Pancreas (tissue), 10 donors: Measurements from ENCODE around the gene FOXM1. TPM values are rescaled to one million over a fixed set of nuclear protein-coding genes. Genes with fewer than 3 reads are reported as not detected.
A peak's percentile ranks its signal among the peaks of the same experiment; 100 is the strongest.
"Not testable (repeated sequence)": the region's sequence is repeated elsewhere in the genome, so short reads cannot be mapped to it uniquely, and the experiment has no call there.

Experiments used
- ATAC-seq, 4 donors: fragments of 200-7000 bp; cut with Tn5 transposase; one replicate each; pipeline versions ENCODE4 v1.8.0 to v1.9.1; 2020; ENCODE audit warnings: mild to moderate bottlenecking in 4 of 4, moderate library complexity in 4 of 4
- DNase-seq, 6 donors: peaks; one replicate each; pipeline ENCODE4 v3.0.0-alpha.2; 2020
- FAIRE-seq: peaks from 2 replicates; lab custom pipeline; 2012; peaks lifted over from hg19 to GRCh38; lab: Jason Lieb, UNC
- H3K27ac ChIP-seq, 4 donors: fragments of 200-600 bp; sonication (generic); 1 replicate in 3 of 4; 2 replicates in 1 of 4; pipeline versions ENCODE4 v1.5.0 to v1.8.0; 2020
- H3K27me3 ChIP-seq, 4 donors: fragments of 200-600 bp; one replicate each; pipeline ENCODE4 v1.8.0; 2021
- H3K36me3 ChIP-seq, 3 donors: fragments of 200-600 bp; sonication (generic) in 1 of 3; one replicate each; pipeline versions ENCODE4 v1.5.0 to v1.8.0; 2020 to 2021
- H3K4me1 ChIP-seq, 3 donors: fragments of 200-600 bp; one replicate each; pipeline ENCODE4 v1.8.0; 2021
- H3K4me3 ChIP-seq, 4 donors: fragments of 200-600 bp; sonication (generic) in 2 of 4; one replicate each; pipeline versions ENCODE4 v1.5.0 to v1.8.0; 2020 to 2021
- H3K9me3 ChIP-seq, 4 donors: fragments of 200-600 bp; one replicate each; pipeline ENCODE4 v1.8.0; 2021
- WGBS, 2 donors: extraction: QIAGEN DNeasy Blood & Tissue Kit; methylation state at CpG; one replicate each; pipeline ENCODE4 v1.1.7; 2013; 5-methylcytosine and 5-hydroxymethylcytosine counted together
- intact Hi-C, 3 donors: fragments of 100-400 bp; cut with DNase I; formaldehyde crosslinking; loops; one replicate each; pipeline versions ENCODE4 v1.11.1 to v1.14.2; 2022
- polyA plus RNA-seq, 2 donors: library from polyadenylated mRNA; stranded (reverse); fragments of 200-250 nt; gene quantifications; one replicate each; pipeline ENCODE4 v1.2.3, GENCODE V29; 2013
- total RNA-seq, 6 donors: library from RNA; stranded (reverse); fragmentation: NEBNext Ultra II Directional in 4 of 6; extraction: Animal tissue kit (Norgen Biotek cat#: 25700) in 4 of 6; gene quantifications; one replicate each; pipeline versions ENCODE4 v1.2.1 to v1.2.4, GENCODE V29; 2021 to 2023
- TF ChIP-seq, protein P1 (sequence below), 4 donors: fragments of 200-600 bp; sonication (generic) in 3 of 4; IDR thresholded peaks; one replicate each; pipeline versions ENCODE4 v1.5.0 to v1.8.0; 2021; ENCODE audit warnings: antibody characterized with exemption in 4 of 4
- donor health status: healthy with polysubstance abuse.
- donor health status: DM: no; HTN: no; CAD: no; lungs with moderate emphysema.
- donor health status: DM: no; HTN: no; CAD: no.
- donor health status: control.
- donor health status: control.
- donor health status: Bipolar disorder and iron deficiency.
- donor health status: DM: yes; HTN: yes; CAD: no.
- donor health status: DM: no; HTN: no; CAD: no.
- donor health status: DM: no; HTN: no; CAD: no.
- donor health status: DM: yes; HTN: yes; CAD: no.

FOXM1 gene
- total and polyA plus RNA-seq, 8 donors: 0.12 to 1.5 (median 0.60) TPM; not detected in 1

DNA sequence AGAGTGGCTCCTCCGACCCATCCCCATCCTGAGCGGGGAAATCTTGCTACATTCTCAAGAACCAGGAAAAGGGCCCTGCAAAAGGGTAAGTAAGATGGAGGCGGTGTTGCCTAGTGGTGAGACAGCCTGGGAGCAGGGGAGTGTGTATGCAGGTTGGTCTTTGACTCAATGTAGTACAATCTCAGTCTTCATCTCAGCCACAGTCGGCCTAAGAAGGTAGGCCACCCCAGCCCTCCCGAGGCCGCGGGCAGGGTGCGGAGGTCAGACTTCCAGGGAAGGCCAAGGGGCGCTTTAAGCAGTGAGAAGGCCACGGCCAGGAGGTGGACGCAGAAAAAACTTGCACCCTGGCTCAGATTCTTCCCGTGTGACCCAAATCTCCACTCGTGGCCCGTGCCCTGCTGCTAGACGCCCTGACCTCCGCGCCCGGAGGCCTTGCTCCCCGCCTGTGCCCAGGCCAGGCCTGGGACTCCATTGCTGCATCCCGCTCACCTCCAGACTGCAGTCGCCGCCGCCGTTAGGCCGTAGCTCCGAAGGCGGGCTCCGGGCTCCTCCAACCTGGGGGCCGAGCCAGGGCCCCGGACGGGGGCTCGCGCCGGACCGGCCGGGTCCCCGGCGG, 435 bp downstream of the FOXM1 start:
- no peaks in the 10 kb centered on the region for H3K27me3 ChIP-seq
- TF ChIP-seq, protein P1, sequence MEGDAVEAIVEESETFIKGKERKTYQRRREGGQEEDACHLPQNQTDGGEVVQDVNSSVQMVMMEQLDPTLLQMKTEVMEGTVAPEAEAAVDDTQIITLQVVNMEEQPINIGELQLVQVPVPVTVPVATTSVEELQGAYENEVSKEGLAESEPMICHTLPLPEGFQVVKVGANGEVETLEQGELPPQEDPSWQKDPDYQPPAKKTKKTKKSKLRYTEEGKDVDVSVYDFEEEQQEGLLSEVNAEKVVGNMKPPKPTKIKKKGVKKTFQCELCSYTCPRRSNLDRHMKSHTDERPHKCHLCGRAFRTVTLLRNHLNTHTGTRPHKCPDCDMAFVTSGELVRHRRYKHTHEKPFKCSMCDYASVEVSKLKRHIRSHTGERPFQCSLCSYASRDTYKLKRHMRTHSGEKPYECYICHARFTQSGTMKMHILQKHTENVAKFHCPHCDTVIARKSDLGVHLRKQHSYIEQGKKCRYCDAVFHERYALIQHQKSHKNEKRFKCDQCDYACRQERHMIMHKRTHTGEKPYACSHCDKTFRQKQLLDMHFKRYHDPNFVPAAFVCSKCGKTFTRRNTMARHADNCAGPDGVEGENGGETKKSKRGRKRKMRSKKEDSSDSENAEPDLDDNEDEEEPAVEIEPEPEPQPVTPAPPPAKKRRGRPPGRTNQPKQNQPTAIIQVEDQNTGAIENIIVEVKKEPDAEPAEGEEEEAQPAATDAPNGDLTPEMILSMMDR (IDR thresholded peaks at IDR 0.05): no peak
- ATAC-seq: peak in 3 of 4 donors; percentile 34 to 60 (median 51)
- H3K9me3 ChIP-seq: no peaks in the 10 kb centered on the region
- FAIRE-seq: no peak
- no peak overlapping the region for H3K27ac ChIP-seq
- H3K36me3 ChIP-seq: no peaks in the 10 kb centered on the region
- intact Hi-C loops: no loop called here
- peaks cover 0 to 6% (median 0%) of the 10 kb centered on the region in 3 donors for H3K4me1 ChIP-seq
- DNase-seq: peak in 2 of 6 donors; percentile 17 to 25
- 6 to 8% methylated on average over 38 of the region's 38 CpGs for WGBS, 2 donors
- H3K4me3 ChIP-seq: peak overlapping the region; percentile 54 to 93 (median 84)

- FAIRE-seq, H3K27ac ChIP-seq, intact Hi-C loops: not testable (repeated sequence)
These were observed 7.9 kb downstream of the FOXM1 start for GRCh38 chr12:2868986-2869632.

GRCh38 chr12:2864198-2864597, 12.8 kb downstream of the FOXM1 start:
- TF ChIP-seq, protein P1 (IDR thresholded peaks at IDR 0.05): no peak
- ATAC-seq (no peak), FAIRE-seq (no peak), DNase-seq (no peak)
- H3K27me3 ChIP-seq: no peaks in the 10 kb centered on the region
- no peak overlapping the region for H3K4me3 ChIP-seq
- H3K36me3 ChIP-seq: no peaks in the 10 kb centered on the region
- WGBS, 2 donors: 97% methylated on average over 9 of the region's 9 CpGs
- no peaks in the 10 kb centered on the region for H3K9me3 ChIP-seq
- intact Hi-C loops: no loop called here
- no peaks in the 10 kb centered on the region for H3K4me1 ChIP-seq
- H3K27ac ChIP-seq: no peak overlapping the region

More at GRCh38 chr12:2868986-2869632, 7.9 kb downstream of the FOXM1 start:
- not testable (repeated sequence) for H3K27me3 ChIP-seq, ATAC-seq, H3K36me3 ChIP-seq, H3K4me1 ChIP-seq, H3K9me3 ChIP-seq, DNase-seq, H3K4me3 ChIP-seq
- WGBS, 2 donors: 91 to 94% methylated on average over 9 of the region's 9 CpGs

GRCh38 chr12:2863402-2863801, 13.6 kb downstream of the FOXM1 start:
- H3K27me3 ChIP-seq, ATAC-seq, H3K4me3 ChIP-seq, H3K9me3 ChIP-seq, FAIRE-seq, H3K36me3 ChIP-seq, H3K4me1 ChIP-seq, intact Hi-C loops, DNase-seq, H3K27ac ChIP-seq: not testable (repeated sequence)
- WGBS, 2 donors: 96 to 98% methylated on average over 7 of the region's 7 CpGs

- ATAC-seq (no peak), FAIRE-seq (no peak), DNase-seq (no peak)
- H3K4me3 ChIP-seq: no peak overlapping the region
- no peaks in the 10 kb centered on the region for H3K4me1 ChIP-seq
- no peaks in the 10 kb centered on the region for H3K27me3 ChIP-seq
- no peaks in the 10 kb centered on the region for H3K36me3 ChIP-seq
- H3K27ac ChIP-seq: no peak overlapping the region
- H3K9me3 ChIP-seq: no peaks in the 10 kb centered on the region
- intact Hi-C loops: no loop called here
- TF ChIP-seq, protein P1 (IDR thresholded peaks at IDR 0.05): no peak
- WGBS, 2 donors: 90 to 95% methylated on average over 7 of the region's 7 CpGs
These were observed 14.1 kb downstream of the FOXM1 start for GRCh38 chr12:2862876-2863275.

GRCh38 chr12:2860170-2860569, 16.8 kb downstream of the FOXM1 start:
- FAIRE-seq (no peak), DNase-seq (no peak), ATAC-seq (no peak)
- Histone ChIP-seq H3K4me1 (peaks cover 0 to 3% (median 0%) of the 10 kb centered on the region in 3 donors), H3K4me3 (no peak overlapping the region), H3K9me3 (no peaks in the 10 kb centered on the region), H3K27me3 (no peaks in the 10 kb centered on the region), H3K27ac (no peak overlapping the region), H3K36me3 (no peaks in the 10 kb centered on the region)
- TF ChIP-seq, protein P1 (IDR thresholded peaks at IDR 0.05): no peak
- intact Hi-C loops: no loop called here
